Stimulated activated CD8-positive, alpha-beta memory T cell treated with anti-CD3 and anti-CD28 coated beads, Interleukin-7, amount 100 ng/mL, for 1 hour (primary cell): ENCODE results near the gene KCNRG.
"Not testable (repeated sequence)": the region's sequence is repeated elsewhere in the genome, so short reads cannot be mapped to it uniquely, and the experiment has no call there.

Source experiments
- DNase-seq, 2 donors: peaks; one replicate each; pipeline ENCODE4 v3.0.0-alpha.2; 2020; ENCODE audit warnings: low read depth in 2 of 2

Gene KCNRG, protein sequence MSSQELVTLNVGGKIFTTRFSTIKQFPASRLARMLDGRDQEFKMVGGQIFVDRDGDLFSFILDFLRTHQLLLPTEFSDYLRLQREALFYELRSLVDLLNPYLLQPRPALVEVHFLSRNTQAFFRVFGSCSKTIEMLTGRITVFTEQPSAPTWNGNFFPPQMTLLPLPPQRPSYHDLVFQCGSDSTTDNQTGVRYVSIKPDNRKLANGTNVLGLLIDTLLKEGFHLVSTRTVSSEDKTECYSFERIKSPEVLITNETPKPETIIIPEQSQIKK

DNA sequence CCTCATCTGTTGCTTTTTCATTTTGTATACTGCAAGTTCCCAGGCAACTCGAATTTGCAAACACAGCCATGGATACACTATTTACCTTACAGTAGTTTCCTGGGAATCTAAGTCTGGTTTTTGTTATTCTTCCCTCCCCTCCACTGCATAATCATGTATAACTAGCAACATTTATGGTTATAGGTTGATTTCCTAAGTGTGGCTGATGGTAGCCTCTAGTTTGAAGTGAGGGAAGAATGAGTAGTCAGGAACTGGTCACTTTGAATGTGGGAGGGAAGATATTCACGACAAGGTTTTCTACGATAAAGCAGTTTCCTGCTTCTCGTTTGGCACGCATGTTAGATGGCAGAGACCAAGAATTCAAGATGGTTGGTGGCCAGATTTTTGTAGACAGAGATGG is at the start of gene KCNRG:
Gene KCNRG (plus strand): TSS at position 187 of the 400 bp plus-strand sequence. CDS start 50 bp downstream, at position 237.
- DNase-seq, result no peak

DNA sequence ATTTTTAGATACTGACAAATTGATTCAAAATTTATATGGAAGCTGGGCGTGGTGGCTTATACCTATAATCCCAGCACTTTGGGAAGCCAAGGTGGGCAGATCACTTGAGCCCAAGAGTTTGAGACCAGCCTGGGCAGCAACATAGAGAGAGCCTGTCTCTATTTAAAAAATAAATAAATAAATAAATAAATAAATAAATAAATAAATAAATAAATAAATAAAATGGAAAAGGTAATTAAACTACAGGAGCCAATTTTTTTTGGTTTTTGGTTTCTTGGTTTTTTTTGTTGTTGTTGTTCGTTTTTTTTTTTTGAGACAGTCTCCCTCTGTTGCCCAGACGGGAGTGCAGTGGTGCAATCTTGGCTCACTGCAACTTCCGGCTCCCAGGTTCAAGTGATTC is 47.8 kb upstream of the KCNRG start:
- DNase-seq, result no peak

DNA sequence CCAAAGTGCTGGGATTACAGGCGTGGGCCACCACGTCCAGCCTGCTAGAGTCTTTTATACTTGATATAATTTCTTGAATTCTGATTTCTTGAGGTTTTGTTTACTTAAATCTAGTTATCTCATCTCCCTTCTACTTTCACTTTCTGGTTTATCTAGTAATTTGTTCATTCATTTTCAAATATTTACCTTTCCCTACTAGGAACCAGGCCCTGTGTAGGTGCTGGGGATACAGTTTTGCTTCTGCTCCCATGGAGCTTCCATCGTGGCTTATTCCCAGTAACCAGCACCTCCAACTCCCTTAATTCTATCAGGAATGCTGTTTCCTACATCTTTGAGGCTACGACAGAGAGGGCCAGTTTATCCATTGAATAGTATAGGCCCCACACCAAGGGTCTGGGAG is 42.5 kb upstream of the KCNRG start:
- no peak for DNase-seq

DNA sequence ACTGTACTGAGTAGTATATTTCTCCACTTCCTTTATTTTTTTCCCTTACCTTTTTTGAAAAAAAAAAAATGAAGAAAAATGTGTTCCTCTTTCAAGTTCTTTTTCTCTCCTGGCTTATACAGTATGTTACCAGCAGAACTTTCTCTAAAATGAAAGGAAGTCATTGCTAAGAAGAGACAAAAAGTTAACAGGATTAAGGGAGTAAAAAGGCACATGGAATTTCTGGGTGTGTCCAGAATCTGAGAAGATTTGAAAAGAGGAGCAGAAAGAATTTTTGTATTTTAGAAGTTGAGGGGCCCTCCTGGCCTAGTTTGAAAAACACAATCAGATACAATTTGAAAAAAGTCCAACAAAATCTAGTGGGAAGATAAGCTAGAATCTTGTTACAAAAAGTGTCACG is 39.4 kb upstream of the KCNRG start:
- DNase-seq, result no peak

DNA sequence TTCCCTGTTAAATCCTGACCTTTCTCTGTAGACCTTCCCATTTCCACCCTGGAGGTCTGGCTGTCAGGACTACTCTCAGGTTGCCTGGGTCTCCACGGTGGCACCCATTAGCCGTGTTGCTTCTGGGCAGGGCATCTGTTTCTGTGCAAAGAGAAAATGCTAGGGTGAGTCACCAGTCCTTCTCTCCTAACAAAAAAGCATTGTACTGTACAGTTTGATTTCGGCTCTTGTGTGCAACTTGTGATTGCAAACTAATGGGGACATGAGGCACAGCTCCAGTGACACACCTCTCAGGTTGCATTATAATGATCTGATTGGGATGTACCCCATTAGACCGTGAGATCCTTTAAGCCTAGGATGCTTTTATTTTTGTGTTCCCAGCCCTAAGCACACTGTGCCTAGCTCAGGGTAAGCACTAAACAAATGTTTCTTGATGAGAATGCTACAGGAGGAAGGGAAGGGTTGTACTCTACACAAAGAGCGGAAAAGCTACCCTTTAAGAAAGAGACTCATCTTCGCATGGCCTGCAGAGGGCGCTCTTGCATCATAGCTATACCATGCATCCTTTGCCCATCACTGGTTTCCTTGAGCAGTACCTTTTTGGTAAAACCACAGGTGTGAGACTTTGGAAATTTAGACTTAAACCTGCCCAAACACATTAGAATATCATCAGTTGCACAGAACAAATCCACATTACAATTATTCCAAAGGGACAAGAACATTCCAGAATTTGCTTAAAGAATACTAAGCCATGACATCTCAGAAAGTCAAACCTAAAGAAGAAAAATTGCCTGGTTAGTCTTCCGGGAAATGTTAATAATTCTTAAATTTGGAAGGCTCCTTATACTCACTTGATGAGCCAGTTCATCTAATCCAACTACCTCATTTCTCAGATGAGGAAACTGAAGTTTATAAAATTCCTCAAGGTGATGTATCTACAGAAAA is 38.7 kb upstream of the KCNRG start:
- peak; percentile 40 to 64 for DNase-seq

DNA sequence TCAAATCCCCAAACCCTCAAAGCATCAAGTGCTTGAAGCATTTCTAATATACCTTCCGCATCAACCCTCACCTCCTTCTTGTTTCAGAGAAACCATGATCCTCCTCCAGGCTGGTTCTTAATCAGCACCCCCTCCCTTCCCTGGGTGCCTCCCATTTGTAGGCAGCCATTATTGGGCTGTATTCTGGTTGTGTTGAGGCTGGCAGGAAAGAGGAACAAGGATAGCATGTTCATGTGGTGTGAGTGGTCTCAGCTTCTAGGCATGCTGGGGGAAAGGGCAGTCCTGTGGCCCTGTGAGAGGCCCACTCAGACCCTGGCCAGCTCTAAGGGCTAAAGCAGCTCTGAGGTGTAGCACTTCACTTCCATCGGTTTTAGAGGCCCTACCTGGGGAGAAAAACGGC is 37.3 kb upstream of the KCNRG start:
- no peak for DNase-seq

DNA sequence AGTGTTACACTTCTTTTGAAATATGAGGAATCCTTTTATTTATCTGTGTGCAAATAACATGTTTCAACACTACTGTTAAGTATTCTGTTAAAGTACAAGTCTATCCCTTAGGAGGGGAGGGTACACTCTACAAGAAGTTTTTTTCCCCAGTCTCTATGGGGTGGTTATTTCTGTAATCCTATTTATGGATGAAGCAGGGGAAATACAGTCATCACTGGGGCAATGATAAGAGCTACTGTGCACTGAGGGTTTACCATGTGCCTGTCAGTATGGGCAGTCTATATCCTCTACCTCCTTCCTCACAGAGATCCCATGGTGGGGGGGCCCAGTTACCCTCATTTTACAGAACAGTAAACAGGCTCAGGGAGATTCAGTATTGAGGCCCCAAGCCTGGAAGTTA is 35.0 kb upstream of the KCNRG start:
- no peak for DNase-seq

DNA sequence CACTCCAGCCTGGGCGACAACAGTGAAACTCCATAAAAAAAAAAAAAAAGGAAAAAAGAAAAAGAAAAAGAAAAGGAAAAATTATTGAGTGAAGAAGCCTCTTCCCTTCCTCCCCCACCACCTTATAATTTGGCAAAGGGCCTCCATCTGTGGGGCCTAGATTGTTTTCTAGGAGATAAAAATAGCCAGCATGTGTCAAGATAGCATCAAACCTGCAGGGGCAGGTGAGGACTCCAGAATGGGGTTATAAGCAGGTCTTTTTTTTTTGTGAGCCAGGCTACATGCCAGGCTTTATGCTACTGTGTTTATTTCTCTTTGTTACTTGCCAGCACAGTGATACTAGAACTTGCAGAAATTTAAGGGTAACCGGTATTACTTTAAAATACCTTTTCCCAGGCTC is 30.1 kb upstream of the KCNRG start:
- no peak for DNase-seq

DNA sequence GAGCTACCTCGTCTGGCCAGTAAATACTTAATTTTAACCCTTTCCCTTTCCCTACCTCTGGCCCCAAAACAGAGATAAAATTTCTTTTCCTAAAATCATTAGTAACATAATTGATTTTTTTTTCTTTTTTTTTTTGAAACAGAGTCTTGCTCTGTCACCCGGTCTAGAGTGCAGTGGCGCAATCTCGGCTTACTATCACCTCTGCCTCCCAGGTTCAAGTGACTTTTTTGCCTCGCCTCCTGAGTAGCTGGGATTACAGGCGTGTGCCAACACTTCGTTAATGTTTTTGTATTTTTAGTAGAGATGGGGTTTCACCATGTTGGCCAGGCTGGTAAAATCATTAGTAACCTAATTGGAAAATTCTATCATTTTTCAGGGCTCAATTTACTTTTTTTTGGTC is 28.8 kb upstream of the KCNRG start:
- DNase-seq, result no peak

DNA sequence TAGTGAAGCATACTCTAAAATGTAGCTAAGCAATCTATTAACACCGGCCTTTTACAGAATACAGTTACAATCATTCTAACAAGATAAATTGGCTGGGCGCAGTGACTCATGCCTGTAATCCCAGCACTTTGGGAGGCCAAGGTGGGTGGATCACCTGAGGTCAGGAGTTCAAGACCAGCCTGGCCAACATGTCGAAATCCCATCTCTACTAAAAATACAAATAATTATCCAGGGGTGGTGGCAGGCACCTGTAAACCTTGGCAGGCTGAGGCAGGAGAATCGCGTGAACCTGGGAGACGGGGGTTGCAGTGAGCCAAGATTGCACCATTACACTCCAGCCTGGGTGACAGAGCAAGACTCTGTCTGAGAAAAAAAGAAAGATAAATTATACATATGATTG is 24.6 kb upstream of the KCNRG start:
- DNase-seq, result not testable (repeated sequence)

DNA sequence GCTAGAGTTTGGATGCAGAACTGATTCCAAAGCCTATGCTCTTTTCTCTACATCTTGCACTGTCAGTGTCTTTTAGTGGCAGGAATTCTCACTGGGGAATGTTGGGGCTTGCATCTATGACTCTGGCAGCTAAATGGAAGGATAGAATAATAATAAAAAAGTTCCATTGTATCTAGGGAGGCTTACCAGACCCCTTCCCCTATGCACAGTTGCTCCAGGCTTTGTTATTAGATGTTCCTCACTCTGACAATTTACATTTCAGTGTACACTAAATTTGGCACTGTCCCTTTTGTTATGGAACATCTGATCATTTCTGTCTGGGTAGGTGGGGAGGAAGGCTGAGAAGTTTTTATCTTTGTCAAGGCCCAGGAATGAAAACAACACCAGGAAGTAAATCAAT is 22.1 kb upstream of the KCNRG start:
- no peak for DNase-seq

DNA sequence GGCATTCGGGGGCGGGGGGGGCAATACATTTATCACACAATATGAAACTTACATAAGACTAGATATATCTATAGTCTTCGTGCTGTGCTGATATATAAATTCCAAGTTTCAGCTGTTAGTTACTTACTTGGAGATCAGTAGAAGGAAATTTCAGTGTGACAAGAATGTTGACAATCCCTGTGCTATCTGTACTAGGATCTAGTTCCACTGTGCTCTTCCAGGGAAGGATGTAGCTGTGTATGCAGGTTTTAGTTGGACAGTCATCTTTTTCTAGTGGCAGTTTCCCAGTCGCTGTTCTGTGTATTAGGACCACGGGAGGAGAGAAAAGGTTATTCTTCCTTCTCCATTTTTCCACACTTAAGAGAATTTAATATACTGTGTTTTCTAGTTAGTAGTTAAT is 21.6 kb upstream of the KCNRG start:
- DNase-seq, result no peak

DNA sequence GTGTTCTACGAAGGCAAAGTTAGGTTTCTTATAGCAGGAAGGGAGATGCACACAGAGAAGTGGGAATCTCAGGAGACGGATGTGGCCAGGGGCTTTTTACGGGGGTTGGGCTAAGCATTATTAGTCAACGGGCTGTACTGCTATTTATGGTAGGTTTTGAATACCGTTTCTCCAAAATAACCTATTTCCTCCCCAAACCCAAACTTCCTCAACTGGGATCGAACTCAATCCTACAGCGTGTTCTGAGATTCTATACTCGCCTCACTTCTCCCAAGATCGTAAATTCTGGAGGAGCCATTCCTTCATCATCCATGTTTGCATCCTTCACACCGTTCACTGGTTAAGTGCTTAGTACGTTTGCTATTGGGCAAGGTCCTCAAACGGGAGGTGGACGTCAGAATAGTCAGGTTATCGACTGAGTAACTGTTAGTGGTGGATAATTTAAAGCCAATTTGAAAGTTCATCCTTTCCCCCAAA is 19.6 kb upstream of the KCNRG start:
- no peak for DNase-seq

DNA sequence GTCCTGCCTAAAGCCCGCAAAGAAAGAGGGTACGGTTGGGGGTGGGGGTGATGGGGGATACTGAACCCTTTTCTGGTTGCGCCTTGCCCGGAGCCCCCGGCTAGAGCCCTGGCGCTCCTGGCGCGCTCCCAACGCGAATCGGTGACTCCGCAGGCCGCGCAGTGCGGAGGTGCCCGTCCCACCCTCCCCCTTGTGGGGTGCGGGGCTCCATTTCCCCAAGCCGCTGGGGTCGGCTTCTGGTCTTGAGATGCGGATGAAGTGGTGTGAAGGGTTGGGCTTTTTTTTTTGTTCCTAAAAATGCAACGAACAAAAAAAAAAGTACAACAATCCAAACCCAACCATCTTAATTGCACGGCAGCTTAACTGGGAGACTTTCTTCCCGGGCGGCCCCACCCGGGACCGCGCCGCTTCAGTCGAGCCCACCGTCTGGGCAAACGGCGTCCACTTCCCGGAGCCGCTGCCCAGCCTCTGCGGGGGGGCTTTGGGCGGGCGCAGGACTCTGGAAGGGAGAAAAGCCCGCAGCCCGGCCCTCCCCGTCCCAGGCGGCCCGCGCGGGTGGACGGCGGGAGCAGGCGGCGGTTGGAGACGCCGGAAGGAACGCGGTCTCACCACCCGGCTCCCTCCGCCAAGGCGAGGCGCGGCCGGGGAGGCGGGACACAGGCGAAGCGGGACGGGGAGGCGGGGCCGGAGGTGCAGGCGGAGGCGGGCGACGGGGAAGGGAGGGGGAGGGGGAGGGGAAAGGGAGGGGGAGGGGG is 18.9 kb upstream of the KCNRG start:
- DNase-seq, result peak; percentile 64 to 74

DNA sequence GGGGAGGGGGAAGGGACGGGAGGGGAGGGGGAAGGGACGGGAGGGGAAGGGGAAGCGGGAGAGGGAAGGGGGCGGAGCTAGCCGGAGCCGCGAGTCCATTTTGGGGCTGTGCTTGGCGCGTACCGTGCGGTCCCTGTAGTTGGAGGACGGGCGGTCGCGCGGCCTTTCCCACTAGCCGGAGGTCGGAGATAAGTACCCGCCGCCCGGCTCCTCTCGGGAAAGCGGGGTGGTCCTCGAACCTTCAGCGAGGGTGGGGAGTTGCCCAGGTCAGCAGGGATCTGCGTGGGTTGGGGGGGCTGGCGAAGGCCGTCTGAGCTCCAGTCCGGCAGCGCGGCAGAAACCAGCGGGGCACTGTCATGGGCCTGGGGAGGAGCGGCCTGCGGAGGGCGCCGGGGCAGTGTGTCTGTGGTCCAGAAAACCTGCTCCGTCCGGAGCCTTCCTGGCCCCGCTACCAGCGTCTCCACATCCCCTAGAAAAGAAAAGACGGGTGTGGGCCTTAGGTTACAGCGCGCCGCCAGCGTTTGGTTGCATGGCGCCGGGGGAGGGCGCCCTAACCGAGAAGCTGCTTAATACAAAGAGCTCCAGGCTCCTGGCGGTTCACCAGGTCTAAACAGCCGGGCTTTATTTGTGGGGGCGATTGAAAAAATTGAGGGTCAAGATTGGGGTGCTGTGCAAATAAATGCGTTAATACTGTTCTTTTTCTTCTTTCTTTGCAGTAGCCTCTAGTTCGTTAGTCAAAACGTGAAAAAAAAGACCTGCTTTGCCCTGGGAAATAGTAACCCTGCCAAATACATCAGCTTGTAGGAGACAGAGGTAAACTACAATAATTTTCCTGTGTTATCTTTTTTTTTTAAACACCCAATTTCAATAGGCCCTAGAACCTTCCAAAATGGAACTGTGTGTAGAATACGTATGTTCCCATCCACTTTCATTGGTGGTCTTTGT is 18.0 kb upstream of the KCNRG start, which contains the start of gene TRIM13:
Gene TRIM13 (plus strand): TSS at position 92 of the 945 bp plus-strand sequence. CDS start 14,899 bp downstream, outside the sequence.
- peak; percentile 55 to 66 for DNase-seq

DNA sequence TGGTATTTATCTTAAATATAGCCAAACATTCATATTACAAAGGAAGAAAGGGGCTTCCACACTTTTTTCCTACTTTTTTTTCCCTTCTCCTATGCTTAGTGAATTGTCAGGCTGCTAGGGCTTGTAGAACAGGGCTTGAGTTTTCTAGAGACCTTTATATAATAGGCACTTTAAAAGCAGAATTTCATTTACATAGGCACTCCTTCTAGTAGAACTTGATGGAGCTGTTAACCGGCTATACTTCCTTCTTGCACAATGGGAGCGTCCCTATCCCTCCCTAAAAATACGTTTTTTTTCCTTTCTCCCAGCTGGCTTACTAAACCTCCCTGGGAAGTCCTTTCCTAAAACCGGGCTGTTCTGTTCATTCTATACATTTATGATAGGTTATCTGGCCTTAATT is 17.3 kb upstream of the KCNRG start:
- no peak for DNase-seq

DNA sequence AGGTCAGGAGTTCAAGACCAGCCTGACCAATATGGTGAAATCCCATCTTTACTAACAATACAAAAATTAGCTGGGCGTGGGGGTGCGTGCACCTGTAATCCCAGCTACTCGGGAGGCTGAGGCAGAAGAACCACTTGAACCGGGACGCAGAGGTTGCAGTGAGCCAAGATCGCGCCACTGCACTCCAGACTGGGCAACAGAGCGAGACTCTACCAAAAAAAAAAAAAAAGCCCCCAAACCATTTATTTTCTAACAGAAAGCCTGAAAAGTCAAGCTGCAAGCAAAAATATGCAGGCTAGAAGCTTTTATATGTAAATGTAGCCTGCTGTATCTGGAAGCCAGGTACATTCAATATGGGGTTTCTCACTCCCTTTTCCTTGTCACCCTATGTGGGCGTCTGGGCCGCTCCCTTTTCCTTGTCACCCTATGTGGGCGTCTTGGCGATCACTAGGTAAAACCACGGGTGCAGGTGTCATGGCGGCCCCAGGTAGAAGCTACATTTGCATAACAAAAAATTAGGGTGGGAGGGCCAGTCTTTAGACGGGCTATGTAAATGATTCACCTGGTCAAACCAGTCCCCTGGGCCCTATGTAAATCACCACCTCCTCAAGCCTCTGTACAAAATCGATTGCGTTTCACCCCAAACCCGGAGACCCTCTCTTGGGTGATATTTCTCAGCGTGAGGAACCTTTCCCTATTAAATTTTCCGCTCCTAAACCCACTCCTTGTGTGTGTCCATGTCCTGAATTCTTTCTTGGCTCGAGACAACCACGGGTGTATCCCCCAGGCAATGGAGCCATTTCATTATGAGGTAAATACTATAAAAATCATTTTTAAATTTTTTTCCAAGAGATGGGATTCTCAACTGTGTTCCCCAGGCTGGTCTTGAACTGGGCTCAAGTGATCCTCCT is 16.3 kb upstream of the KCNRG start:
- no peak for DNase-seq

DNA sequence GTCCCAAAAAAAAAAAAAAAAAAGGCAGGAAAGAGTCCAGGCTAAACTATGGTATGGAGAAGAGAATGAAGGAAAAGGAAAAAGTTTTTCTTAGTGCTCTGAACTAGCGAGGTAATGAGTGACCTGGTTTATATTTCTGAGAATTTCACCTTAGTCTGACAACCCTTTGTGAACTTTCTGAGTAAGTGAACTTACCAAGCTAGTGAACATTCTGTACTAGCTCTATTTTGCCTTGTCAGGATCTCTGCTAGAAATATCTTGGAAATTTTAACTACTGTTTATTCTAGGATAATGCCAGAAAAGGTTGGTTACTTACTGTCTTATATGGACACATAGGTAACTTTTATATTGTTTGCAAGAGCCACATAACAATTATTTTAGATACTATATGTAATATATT is 14.0 kb upstream of the KCNRG start:
- DNase-seq, result no peak

DNA sequence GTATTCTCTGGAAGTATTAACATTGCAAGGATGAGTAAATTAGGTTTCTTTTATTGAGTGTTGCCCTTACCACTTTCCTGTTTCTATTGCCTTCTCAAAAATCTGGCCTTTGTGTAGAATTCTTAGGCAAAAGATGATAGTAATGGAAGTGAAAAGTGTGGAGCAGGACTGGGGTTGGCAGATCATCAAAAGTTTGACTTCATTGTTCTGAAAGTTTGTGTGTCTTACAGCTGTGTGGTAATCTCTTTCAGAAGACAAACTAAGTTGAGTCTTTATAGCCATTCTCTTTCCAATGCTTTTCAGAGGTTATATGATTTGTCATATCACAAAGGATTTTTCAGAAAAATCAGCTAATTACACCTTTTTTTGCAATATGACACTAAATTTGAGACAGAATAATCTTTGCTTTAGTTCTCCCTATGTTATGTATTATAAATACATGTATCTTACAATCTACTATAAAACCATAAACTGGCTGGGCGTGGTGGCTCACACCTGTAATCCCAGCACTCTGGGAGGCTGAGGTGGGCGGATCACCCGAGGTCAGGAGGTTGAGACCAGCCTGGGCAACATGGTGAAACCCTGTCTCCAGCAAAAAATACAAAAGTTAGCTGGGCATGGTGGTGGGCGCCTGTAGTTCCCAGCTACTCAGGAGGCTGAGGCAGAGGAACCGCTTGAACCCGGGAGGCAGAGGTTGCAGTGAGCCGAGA is 8.7 kb upstream of the KCNRG start:
- DNase-seq, result no peak
